ENCODE data around the gene TARBP1. TPM values are rescaled to one million over a fixed set of nuclear protein-coding genes. Genes with fewer than 3 reads are reported as not detected.

Gene TARBP1
- polyA plus RNA-seq, 1 donor from 2014 or later = 267 TPM

GRCh38 chr1:234433563-234434285 is 45.3 kb downstream of the TARBP1 start:
- Histone ChIP-seq H3K9ac (ENCODE audit: low read length) (no peak overlapping the region), H3K27ac (ENCODE audit: low read length) (no peak overlapping the region), H3F3A (ENCODE audit: insufficient read depth, low read length, poor library complexity, severe bottlenecking) (no peaks in the 10 kb centered on the region), H3K9me3 (ENCODE audit: low read length) (no peaks in the 10 kb centered on the region), H4K20me1 (ENCODE audit: insufficient read depth) (no peaks in the 10 kb centered on the region), H2AFZ (ENCODE audit: low read depth, low read length) (no peak overlapping the region), H3K4me3 (ENCODE audit: low read length) (no peak overlapping the region), H3K36me3 (ENCODE audit: insufficient read depth, low read length) (peaks cover 6% of the 10 kb centered on the region), H3K4me2 (ENCODE audit: low read length) (no peak overlapping the region), H3K27me3 (ENCODE audit: insufficient read depth, low read depth, low read length) (no peaks in the 10 kb centered on the region), H3K9me2 (ENCODE audit: insufficient read depth, low read length) (no peaks in the 10 kb centered on the region), H3K79me2 (replicated peaks; ENCODE audit: insufficient read depth, low read length) (no peaks in the 10 kb centered on the region)
- TF ChIP-seq EZH2 (IDR thresholded peaks at IDR 0.05; ENCODE audit: borderline replicate concordance, insufficient read depth, low read length, poor library complexity, severe bottlenecking) = no peak
- no peak for TF ChIP-seq SMC3 (conservative IDR thresholded peaks at IDR 0.05; ENCODE audit: poor library complexity)
- no peak for TF ChIP-seq CTCF (IDR thresholded peaks at IDR 0.05; ENCODE audit: poor library complexity, severe bottlenecking)
- no peak for TF ChIP-seq EP300 (conservative IDR thresholded peaks at IDR 0.05; ENCODE audit: poor library complexity, severe bottlenecking)
- TF ChIP-seq POLR2AphosphoS5 (IDR thresholded peaks at IDR 0.05) = no peak
- no peak for TF ChIP-seq RAD21 (conservative IDR thresholded peaks at IDR 0.05)
- TF ChIP-seq REST (IDR thresholded peaks at IDR 0.05; ENCODE audit: borderline replicate concordance) = no peak
- TF ChIP-seq MXI1 (conservative IDR thresholded peaks at IDR 0.05; ENCODE audit: poor library complexity, severe bottlenecking) = no peak
- no peak for TF ChIP-seq TAF1 (IDR thresholded peaks at IDR 0.05; ENCODE audit: low read depth)

- Histone ChIP-seq H3K9me2 (ENCODE audit: insufficient read depth, low read length) (no peaks in the 10 kb centered on the region), H3K9me3 (ENCODE audit: low read length) (no peaks in the 10 kb centered on the region), H3K79me2 (replicated peaks; ENCODE audit: insufficient read depth, low read length) (no peaks in the 10 kb centered on the region), H3K27me3 (ENCODE audit: insufficient read depth, low read depth, low read length) (no peaks in the 10 kb centered on the region), H3K9ac (ENCODE audit: low read length) (no peak overlapping the region), H3K27ac (ENCODE audit: low read length) (no peak overlapping the region), H4K20me1 (ENCODE audit: insufficient read depth) (no peaks in the 10 kb centered on the region), H3F3A (ENCODE audit: insufficient read depth, low read length, poor library complexity, severe bottlenecking) (no peaks in the 10 kb centered on the region), H3K4me3 (ENCODE audit: low read length) (no peak overlapping the region), H3K36me3 (ENCODE audit: insufficient read depth, low read length) (peaks cover 6% of the 10 kb centered on the region), H3K4me2 (ENCODE audit: low read length) (no peak overlapping the region), H2AFZ (ENCODE audit: low read depth, low read length) (no peak overlapping the region)
- no peak for TF ChIP-seq POLR2AphosphoS5 (IDR thresholded peaks at IDR 0.05)
- TF ChIP-seq RAD21 (conservative IDR thresholded peaks at IDR 0.05) = no peak
- TF ChIP-seq MXI1 (conservative IDR thresholded peaks at IDR 0.05; ENCODE audit: poor library complexity, severe bottlenecking) = no peak
- TF ChIP-seq SMC3 (conservative IDR thresholded peaks at IDR 0.05; ENCODE audit: poor library complexity) = no peak
These were observed 47.7 kb downstream of the TARBP1 start for GRCh38 chr1:234431255-234431654.
